ENCODE data around the gene ANKRD11. TPM values are rescaled to one million over a fixed set of nuclear protein-coding genes. Genes with fewer than 3 reads are reported as not detected.
A peak's percentile ranks its signal among the peaks of the same experiment; 100 is the strongest.
"Not testable (repeated sequence)": the region's sequence is repeated elsewhere in the genome, so short reads cannot be mapped to it uniquely, and the experiment has no call there.

The ANKRD11 gene
- total and polyA plus RNA-seq, 8 donors = 90.7 to 123 (median 98.4) TPM

- DNase-seq = no peak
These were observed 67.8 kb downstream of the ANKRD11 start for GRCh38 chr16:89422527-89422904.

GRCh38 chr16:89421300-89421699 lies 69.1 kb downstream of the ANKRD11 start:
- H3K4me3 ChIP-seq; H3K9me3 ChIP-seq; H3K36me3 ChIP-seq; ATAC-seq; intact Hi-C loops (cut with DNase I); H3K27ac ChIP-seq; DNase-seq; H3K27me3 ChIP-seq: not testable (repeated sequence)
- H3K4me1 ChIP-seq = peaks cover 13 to 69% of the 10 kb centered on the region in 2 donors

More at GRCh38 chr16:89422527-89422904, 67.8 kb downstream of the ANKRD11 start:
- Histone ChIP-seq H3K27ac (peak overlapping the region in 1 of 2 donors; percentile 60), H3K27me3 (no peaks in the 10 kb centered on the region), H3K4me1 (peaks cover 13 to 69% of the 10 kb centered on the region in 2 donors), H3K36me3 (peaks cover 0 to 5% of the 10 kb centered on the region in 2 donors), H3K4me3 (no peak overlapping the region), H3K9me3 (no peaks in the 10 kb centered on the region)
- intact Hi-C loops (cut with DNase I) = no loop called here
- ATAC-seq = peak; percentile 30
- no peak for TF ChIP-seq CTCF (IDR thresholded peaks at IDR 0.05)

GRCh38 chr16:89420204-89420603 lies 70.2 kb downstream of the ANKRD11 start:
- DNase-seq (no peak), ATAC-seq (no peak)
- Histone ChIP-seq H3K27ac (no peak overlapping the region), H3K4me1 (peaks cover 13 to 58% of the 10 kb centered on the region in 2 donors), H3K36me3 (peaks cover 0 to 8% of the 10 kb centered on the region in 2 donors), H3K9me3 (no peaks in the 10 kb centered on the region), H3K27me3 (no peaks in the 10 kb centered on the region), H3K4me3 (no peak overlapping the region)
- TF ChIP-seq CTCF (IDR thresholded peaks at IDR 0.05) = no peak
- intact Hi-C loops (cut with DNase I) = no loop called here

GRCh38 chr16:89418352-89418751 lies 72.0 kb downstream of the ANKRD11 start:
- Histone ChIP-seq H3K36me3 (peaks cover 0 to 8% of the 10 kb centered on the region in 2 donors), H3K4me3 (no peak overlapping the region), H3K9me3 (no peaks in the 10 kb centered on the region), H3K27me3 (no peaks in the 10 kb centered on the region), H3K27ac (no peak overlapping the region), H3K4me1 (peaks cover 15 to 57% of the 10 kb centered on the region in 2 donors)
- TF ChIP-seq CTCF (IDR thresholded peaks at IDR 0.05) = no peak
- DNase-seq (no peak), ATAC-seq (no peak)
- intact Hi-C loops (cut with DNase I) = no loop called here

- H3K9me3 ChIP-seq = no peaks in the 10 kb centered on the region
- intact Hi-C loops (cut with DNase I) = no loop called here
- H3K4me3 ChIP-seq = no peak overlapping the region
- peaks cover 0 to 8% of the 10 kb centered on the region in 2 donors for H3K36me3 ChIP-seq
- peaks cover 14 to 57% of the 10 kb centered on the region in 2 donors for H3K4me1 ChIP-seq
- H3K27me3 ChIP-seq = no peaks in the 10 kb centered on the region
- no peak for TF ChIP-seq CTCF (IDR thresholded peaks at IDR 0.05)
- DNase-seq (no peak), ATAC-seq (no peak)
- no peak overlapping the region for H3K27ac ChIP-seq
These were observed 73.0 kb downstream of the ANKRD11 start for GRCh38 chr16:89417352-89417751.

Data from left lung (tissue), 10 donors.